Fibroblast of skin of abdomen (primary cell): ENCODE results near the gene GPSM1.

Source experiments
- DNase-seq: peaks from one replicate; pipeline ENCODE4 v3.0.0-alpha.2; 2013

The GPSM1 gene

DNA sequence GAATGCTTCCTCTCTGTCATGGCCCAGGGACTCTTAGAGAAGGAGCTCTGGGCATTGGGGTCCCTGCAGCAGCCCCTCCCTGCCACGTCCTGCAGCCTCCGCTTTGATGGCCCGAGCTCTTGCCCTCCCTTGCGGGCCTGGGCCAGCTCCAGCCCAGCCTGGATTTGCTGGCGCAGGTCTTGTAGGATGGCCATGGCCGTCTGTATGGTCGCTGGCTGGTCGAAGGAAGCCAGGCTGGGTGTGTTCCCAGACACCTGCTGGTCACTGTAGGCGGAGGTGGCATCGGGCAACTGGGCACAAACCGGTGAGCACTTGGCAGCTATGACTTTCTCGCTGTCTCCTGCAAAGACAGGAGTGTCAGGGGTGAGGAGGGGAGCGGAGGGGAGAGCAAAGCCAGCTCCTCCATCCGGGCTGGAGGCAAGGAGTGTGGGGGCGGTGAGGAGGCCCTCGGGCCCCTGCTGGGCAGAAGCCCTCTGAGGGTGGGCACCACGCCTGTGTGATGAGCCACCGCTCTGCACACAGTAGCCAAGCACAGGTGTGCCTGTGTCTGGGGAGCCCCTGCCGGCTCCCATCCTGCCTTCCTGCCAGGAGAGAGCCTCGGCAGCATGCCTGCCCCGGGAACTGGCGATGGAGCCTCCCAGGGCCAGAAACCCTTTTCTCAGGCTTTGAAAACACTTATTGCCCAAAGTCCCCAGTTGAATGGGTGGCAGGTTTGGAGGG is 35.9 kb upstream of the GPSM1 start:
- DNase-seq, result no peak

GRCh38 chr9:136292026-136292538 is 35.3 kb upstream of the GPSM1 start:
- no peak for DNase-seq

DNA sequence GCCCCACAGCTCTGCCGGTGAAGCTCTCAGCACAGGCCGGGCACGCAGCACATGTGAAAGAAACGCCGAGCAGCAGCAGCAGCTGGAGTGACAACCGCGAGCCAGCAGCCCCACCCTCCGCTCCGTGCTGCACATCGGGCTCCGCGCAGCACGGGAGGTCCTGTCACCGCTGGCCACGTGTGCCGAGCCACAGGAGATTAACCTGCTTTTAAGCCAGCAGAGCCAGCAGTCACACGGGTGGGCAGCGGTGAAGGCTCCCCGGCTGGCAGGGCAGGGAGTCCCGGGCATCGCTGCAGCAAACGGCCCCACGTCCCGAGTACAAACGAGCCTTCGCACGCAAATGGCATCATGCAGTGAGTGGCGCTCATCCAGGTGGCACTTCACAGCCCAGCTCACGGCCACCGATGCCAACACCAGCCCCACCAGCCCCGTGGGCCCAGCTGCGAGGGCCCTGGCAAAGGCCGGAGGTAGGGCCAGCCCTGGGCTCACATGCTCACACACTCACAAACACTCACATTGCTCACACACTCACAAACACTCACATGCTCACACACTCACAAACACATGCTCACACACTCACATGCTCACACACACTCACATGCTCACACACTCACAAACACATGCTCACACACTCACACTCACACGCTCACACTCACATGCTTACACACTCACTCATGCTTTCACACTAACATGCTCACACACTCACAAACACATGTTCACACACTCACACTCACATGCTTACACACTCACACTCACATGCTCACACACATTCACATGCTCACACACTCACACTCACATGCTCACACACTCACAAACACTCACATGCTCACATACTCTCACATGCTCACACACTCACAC is 34.5 kb upstream of the GPSM1 start:
- no peak for DNase-seq

- DNase-seq, result no peak
These were observed 33.8 kb upstream of the GPSM1 start for GRCh38 chr9:136293476-136294077.

GRCh38 chr9:136294437-136294836 is 32.9 kb upstream of the GPSM1 start:
- no peak for DNase-seq

- no peak for DNase-seq
These were observed 32.3 kb upstream of the GPSM1 start for GRCh38 chr9:136295055-136295454.

GRCh38 chr9:136295542-136296433 is 31.6 kb upstream of the GPSM1 start:
- DNase-seq, result no peak

DNA sequence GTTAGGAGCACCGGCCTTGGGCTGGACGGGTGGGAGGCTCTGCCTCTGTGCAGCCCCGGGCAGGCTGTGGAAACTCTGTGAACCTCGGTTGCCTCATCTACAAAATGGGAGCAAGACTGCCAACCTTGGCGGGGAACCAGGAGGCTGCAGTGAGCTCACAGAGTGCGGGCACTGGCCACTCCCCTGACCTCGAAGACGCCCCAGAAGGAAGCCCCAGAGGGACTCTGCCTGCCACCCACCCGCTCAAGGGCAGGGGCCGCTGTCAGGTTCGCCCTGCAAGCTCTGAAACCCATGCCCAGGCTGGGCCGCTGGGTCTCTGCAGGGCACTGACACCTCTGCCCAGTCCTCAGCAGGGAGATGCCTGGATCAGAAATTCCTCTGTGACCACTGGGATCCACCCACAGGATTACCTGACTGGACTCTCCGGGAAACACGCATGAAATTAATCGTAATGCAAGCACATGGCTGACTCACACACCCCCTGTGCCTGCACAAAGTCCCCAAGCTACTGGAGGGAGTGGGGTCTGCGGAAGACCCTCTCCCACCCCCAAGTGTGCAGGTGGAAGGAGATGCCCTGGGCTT is 30.8 kb upstream of the GPSM1 start:
- no peak for DNase-seq

DNA sequence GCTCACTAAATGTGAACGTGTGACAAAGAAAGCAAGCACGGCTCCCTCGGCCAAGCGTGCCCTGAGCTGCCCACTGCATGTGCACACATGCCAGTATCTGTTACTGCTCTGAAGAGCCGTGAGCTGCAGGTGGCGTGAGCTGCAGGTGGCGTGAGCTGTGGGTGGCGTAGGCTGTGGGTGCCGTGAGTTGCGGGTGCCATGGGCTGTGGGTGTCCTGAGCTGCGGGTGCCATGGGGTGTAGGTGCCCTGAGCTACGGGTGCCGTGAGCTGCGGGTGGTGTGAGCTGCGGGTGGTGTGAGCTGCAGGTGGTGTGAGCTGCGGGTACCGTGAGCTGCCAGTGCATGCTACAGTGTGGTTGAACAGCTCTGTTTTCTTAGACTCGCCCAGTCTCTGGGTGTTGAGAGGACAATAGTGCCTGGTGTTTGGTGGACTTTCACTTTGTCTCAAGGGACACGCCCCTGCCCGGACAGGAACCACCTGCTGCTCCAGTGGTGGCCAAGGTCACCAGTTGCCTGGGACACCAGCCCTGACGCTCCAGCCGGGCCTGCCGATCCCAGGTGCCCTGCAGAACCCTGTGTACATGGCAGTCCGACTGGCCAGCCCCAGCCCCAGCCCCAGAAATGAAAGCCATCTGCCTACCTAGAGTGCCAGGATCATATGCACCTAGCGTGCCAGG is 30.2 kb upstream of the GPSM1 start:
- no peak for DNase-seq

- DNase-seq, result no peak
These were observed 29.3 kb upstream of the GPSM1 start for GRCh38 chr9:136297766-136298735.

GRCh38 chr9:136299116-136299515 is 28.2 kb upstream of the GPSM1 start:
- no peak for DNase-seq

DNA sequence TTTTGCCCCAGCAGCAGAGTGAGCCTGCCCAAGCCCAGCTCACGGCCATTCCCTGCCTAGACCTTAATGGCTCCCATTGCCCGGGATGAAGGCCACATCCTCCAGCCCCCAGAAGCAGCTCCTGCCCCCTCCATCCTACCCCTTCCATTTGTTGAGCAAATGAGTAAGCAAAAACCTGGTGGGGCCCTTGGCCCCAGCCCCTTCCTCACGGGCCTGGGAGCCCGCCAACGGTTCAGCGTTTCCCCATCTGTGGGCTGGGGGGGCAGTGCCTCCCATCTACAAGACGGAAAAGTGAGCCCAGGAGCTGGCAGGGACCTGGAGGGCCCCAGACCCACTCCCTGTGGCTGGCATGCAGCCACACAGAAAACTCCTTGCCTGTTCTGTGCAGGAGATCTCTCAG is 27.8 kb upstream of the GPSM1 start:
- no peak for DNase-seq

- no peak for DNase-seq
These were observed 27.3 kb upstream of the GPSM1 start for GRCh38 chr9:136300016-136300545.

DNA sequence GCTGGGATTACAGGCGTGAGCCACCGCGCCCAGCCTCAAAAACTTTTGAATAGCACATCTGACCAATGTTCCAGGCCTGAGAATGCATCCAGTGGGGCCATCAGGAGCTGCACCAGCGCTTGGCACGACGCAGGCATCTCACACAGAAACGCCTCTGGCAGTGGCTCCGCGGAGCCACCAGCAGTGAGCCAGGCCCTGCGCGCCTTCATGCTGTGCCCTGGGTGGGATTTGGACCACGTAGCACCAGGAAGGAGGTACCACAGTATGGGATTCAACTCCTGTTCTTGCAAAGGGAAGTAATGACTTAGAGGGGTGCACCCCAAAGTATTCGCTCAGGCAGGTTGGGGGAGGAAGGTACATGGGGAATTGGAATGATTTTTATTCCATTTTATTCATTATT is 26.5 kb upstream of the GPSM1 start:
- no peak for DNase-seq

DNA sequence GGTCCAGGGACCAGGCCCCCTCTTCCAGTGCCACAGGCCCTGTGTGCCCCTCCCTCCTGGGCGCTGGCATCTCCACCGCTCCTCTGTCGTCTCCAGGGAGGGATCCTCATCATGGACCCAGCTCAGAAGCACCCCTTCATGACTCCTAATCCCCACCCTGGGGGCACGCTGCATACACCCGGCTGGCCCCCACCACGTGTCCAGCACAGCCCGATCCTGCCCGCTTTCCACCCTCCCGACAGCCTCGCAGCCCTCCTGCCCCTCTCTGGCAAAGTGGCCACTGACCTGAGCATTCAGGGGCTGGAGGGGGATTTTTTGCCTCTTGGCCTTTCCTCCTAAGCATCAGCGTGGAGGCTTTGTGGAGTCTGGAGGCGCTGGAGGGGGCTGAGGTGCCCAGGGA is 24.8 kb upstream of the GPSM1 start:
- no peak for DNase-seq

DNA sequence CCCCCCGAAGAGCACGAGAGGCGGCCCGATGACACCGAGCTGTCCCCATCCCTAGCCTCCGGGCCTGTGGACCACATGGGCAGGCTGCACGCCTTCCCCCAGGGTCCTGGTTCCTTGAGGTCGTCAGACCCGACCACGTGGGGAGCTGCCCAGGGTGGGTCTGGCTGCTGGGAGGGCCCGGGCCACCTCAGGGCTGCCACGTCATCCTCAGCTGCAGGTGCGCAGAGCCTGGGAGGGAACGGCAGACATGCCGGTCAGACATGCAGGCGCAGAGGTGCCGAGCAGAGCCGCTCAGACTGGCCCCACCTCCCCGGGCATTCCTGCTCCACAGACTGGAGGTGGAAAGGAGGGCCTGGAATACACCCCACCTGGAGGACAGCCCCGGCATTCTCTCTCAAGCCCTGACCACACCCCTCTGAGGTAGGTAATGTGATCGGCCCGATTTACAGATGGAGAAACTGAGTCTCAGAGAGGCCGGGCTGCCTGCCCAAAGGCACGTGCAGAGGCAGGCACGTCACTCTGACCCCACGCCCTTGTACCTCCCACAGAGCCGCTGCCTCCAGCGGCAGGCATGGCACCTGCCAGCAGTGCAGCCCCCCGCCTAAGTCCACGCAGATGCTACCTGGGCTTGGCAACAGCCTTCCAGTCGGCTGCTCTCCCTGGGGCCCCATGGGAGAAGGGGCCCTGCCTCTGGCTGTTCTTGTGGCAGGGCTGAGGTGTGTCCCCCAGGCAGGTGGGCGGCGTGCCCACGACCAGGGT is 24.1 kb upstream of the GPSM1 start:
- no peak for DNase-seq

DNA sequence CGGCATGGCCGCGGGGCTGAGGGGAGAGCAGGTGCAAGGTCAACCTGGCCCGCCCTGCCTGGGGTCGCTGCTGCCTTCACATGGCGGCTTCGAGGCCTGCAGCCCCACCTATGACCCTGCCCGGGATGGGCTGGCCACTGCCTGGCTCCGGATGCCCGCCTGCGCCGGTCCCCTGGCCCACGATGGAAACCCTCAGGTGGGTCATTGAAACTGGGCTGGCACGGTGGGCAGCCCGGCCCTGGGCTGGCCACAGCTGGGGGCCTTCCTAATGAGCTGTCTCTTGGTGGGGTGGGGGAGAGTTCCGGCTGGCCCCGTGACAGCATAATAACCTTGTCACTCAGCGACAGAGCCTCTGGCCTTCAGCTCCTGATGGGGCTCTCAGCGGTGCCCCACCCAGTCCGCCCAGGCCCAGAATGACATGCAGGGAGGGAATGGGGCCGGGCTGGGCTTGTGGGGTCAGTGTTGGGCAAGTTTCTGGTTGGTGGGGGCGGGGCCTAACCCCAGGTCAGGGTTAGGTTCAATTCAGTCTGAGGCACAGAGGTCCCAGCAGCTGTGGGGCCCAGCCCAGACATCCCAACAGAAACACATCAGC is 23.4 kb upstream of the GPSM1 start, which contains the start of gene CCDC187:
CCDC187 (minus strand) TSS at position 270 of the 592 bp plus-strand sequence; CDS start at position 6, 264 bp downstream.
- DNase-seq, result no peak

DNA sequence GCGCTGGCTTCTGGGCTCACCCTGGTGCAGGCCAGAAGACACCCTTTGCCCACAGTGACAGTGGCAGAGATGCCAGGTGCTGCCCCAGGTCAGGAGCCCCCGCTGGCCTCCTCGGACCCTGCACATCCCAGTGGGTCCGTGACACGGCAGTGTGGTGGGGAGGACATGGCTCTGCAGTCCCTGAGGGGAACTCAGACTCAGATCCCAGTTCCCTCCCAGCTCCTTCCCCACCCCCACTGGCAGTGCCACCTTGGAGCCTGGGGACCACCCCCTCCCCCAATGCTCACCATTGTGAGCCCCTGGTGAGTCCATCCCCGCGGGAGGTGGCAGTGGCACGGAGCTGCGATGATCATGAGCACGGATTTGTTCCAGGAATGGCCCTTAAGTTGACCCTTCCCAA is 22.9 kb upstream of the GPSM1 start:
- no peak for DNase-seq

GRCh38 chr9:136304981-136305380 is 22.4 kb upstream of the GPSM1 start:
- no peak for DNase-seq
